SU-DHL-6 (cell line): ENCODE results near the gene CLUH.

Experiments used
- CTCF ChIP-seq: fragments of 200-600 bp; sonication (generic); IDR thresholded peaks from one replicate; pipeline ENCODE4 v1.5.1; 2017; ENCODE audit warnings: antibody characterized with exemption, mild to moderate bottlenecking, low read length, moderate library complexity; ENCODE audit not compliant: insufficient read depth, poor library complexity, severe bottlenecking
- EZH2phosphoT487 ChIP-seq: fragments of 200-600 bp; sonication (generic), shearing (Covaris generic); conservative IDR thresholded peaks from 2 replicates; pipeline ENCODE4 v1.6.1; 2018; ENCODE audit warnings: mild to moderate bottlenecking, antibody characterized with exemption, low read length, moderate library complexity, mixed read lengths

- TF ChIP-seq CTCF (no peak), EZH2phosphoT487 (no peak)
Observed at GRCh38 chr17:2703606-2704005, 8.0 kb downstream of the CLUH start.
